ENCODE measurements around the gene HOXB4.
A peak's percentile ranks its signal among the peaks of the same experiment; 100 is the strongest.

Gene HOXB4

GRCh38 chr17:48601539-48602425 lies 23.6 kb upstream of the HOXB4 start:
- DNase-seq: no peak

DNA sequence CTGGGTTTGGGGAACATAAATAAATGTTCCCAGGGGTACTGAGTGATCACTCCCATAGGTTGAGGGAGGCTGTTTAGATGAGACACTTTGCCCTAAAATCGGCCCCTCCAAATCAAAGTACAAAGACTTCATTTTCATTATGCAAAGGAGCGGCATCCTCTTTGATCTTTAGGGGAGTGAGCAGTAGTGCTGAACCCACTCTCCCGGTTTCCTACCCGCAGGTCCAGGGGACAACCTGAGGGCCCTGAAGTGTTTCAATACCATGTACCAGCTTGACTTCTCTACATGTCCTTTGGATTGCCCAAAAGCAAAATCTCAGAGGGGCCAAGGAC lies 23.0 kb upstream of the HOXB4 start:
- DNase-seq: no peak

- DNase-seq: no peak
These were observed 22.3 kb upstream of the HOXB4 start for GRCh38 chr17:48600244-48601098.

GRCh38 chr17:48599354-48599753 lies 21.2 kb upstream of the HOXB4 start:
- no peak for DNase-seq

DNA sequence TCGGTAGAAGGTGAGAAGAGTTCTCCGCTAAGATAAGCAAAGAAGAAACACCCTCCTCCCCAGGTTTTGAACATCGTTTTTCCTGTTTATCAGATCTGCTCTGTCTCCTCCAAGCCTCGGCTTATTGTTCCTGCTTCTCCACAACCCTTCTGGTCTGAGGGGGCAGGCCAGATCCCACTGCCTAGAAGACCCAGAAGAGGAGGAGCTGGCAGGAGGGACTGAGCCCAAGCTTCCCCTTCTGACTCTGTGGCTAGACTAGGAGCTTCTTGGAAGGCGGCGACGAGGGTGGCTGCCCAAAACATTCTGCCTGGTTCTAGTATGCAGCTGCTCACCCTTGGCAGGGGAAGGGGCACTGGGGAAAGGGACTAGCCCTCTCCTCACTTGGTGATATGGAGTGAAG lies 20.6 kb upstream of the HOXB4 start:
- peak in 2 of 4 experiments; percentile 12 to 14 for DNase-seq

GRCh38 chr17:48597778-48598631 lies 19.9 kb upstream of the HOXB4 start:
- DNase-seq: peak; percentile 56 to 84 (median 72)

DNA sequence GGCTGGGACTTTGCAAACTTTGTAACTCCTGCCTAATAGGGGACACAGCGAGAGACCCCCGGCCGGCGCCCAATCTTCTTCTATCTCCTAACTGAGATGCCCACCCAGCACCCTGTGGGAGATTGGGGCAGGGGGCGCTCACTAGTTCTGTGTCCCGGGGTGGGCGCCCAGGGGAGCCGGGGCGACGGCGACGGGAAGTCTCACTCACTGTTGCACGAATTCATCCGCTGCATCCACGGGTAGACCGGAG lies 19.3 kb upstream of the HOXB4 start:
- no peak for DNase-seq

DNA sequence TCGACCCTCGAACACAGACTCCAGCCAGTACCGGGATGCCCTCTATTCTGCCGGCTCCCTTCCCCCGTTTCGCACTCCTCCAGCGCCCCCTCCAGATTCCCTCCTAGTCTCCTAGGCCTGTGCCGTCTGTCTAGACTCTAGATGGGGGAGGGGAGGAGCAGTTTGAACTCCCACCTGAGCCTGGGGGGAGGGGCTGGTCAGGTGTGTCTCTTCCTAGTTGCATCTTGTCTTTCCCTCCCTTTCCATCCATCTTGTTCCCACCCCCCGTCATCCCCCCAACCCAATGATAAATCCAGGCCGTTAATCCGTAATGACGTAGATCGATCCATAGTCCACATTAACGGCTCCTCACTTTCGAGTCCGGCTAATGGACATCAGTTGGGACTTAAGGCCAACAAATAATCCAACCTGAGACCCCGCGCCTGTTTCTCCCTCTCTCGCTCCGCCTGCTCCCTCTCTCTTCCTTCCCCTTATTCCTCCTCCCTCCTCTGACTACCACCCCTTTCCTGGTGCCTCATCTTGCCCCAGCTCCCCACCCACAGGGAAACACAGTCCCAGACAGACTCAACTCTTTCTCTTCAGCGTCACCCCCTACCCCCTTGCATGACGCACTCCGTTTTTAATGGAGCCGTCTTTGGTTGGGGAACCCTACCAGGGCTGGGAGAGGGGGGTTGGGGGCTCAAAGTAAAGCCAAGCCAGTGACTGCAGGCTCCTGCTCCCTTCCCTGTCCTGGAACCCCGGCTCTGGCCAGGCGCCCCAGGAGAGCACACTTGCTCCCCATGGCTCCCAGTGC lies 18.8 kb upstream of the HOXB4 start:
- DNase-seq: peak in 2 of 4 experiments; percentile 18 to 25

DNA sequence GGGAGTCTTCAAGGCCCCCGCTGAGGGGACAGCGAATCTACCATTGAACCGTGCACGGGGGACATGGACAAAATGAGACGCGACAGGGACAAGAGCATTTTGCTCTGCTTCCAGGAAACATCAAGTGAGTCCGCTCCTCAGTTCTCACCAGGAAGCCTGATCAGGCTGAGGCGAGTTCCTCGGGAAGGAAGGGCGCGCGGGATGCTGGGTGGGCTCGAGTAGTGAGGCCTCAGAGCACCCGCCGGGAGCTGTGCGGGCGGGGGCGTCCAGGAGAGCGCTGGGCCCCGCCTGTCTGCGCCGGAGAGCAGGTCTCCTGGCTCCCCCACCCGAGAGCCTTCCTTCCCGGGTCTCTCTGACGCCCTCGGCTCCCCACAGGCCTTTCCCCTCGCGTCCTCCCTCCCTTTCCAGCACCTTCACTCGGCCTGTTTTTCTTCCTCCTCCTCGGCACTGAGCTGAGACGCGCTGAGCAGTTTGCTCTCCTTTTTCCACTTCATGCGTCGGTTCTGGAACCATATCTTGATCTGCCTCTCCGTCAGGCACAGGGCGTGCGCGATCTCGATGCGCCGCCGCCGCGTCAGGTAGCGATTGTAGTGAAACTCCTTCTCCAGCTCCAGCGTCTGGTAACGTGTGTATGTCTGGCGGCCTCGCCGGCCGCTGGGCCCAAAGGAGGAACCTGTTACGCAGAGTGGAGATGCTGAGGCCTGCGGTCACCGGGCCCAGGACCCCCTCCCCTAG lies 18.0 kb upstream of the HOXB4 start:
- peak in 1 of 4 experiments; percentile 24 for DNase-seq

- DNase-seq: no peak
These were observed 17.3 kb upstream of the HOXB4 start for GRCh38 chr17:48595278-48595999.

DNA sequence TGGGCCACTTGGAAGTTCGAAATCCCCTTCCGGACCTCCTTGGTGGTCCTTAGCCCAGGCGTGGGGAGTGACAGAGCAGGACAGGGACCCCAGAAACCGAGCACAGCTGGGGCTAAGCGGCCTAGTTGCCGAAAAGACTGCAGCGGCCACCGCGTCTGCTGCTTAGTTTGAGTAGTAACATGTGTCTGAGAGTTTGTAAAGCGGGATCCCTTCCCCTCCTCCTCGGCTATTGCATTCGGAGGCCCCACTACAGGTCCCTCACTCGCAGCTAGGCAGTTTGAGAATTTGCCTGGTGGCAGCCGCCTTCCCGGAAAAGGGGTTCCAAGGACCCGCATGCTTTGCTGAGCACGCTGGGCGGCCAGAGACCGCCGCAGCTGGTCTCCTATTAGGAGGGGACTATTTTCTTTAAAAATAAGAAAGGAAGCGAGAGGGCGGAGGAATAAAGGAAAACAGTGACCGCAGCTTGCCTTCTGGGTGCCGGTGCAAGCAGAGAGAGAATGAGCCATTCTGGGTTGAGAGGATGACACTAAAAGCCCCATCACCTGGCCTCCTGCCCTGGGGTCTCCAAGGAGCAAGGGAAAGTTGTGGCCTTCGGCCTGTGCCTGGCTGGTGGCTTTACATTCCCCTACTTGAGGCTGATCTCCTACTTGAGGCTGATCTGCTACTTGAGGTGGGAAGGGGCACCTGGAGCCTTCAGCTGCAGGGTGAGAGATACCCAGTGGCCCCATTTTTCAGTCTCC lies 16.6 kb upstream of the HOXB4 start:
- no peak for DNase-seq

DNA sequence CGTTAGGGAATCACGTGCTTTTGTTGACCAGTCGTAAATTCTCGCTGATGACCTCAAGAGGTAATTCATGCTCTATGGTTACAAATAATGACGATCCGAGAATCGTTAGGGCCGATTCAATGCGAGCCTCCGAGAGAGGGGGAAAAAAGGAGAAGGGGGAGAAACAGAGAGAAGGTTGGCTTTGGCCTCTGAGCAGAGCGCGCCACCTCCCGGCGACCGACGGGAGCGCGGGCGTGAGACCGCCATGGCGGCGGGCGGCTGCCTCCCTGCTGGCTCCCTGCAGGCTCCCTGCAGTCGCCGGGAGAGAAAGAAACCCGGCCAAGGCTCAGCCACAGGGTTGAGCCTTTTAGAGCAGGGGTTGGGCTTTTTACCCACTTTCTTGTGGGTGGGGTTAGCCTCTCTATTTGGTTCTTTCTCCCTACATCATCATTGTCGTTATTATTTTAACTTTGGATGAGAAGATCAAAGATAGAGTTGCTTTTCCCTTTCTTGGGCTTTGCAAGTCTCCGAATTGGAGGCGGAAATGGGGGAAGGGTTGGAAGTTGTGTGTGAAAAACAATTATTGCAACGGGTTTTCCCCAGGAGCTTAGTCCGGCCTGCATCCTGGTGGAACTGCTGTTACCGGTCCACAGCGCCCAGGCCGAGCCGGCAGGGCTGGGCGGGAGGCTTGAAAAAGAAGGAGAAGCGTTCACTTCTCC lies 15.8 kb upstream of the HOXB4 start:
- peak; percentile 69 to 88 (median 84) for DNase-seq

DNA sequence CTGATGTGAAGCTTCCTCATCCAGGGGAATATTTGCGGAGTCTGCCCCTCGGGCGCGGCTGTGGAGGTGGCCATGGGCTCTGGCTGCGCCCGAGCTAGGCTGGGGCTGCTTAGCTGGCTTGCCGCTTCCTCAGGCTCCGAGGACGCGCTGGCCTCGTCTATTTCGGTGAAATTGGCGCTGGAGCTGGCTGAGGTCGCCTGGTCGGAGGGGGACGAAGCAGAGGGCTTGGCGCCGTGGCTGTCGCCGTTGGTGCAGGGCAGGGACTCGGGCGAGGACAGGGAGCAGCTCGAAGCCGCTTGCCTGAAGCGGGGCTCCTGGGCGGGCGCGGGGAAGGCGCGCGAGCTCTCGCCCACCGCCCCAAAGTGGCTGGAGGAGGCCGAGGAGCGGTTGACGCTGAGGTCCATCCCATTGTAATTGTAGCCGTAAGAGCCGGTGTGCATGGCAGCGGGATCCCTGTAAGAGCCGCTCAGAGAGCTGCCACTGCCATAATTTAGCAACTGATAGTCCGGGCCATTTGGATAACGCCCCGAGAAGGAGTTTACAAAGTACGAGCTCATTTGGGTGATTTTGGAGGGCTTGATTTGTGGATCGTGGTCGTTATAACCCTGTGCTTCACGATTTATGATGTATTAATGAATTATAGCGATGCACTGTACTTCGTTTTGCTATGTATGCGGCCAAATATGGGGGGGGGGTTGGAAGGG lies 15.1 kb upstream of the HOXB4 start, which contains the start of gene HOXB5:
TSS of gene HOXB5 (minus strand) at position 654 of the 704 bp plus-strand sequence. CDS start at position 557, 97 bp downstream.
- DNase-seq: peak in 3 of 4 experiments; percentile 17 to 50 (median 40)

- DNase-seq: peak in 1 of 4 experiments; percentile 17
These were observed 14.4 kb upstream of the HOXB4 start for GRCh38 chr17:48592577-48592976.

GRCh38 chr17:48592057-48592514 lies 13.9 kb upstream of the HOXB4 start:
- peak in 1 of 4 experiments; percentile 15 for DNase-seq

- DNase-seq: no peak
These were observed 13.3 kb upstream of the HOXB4 start for GRCh38 chr17:48591255-48592056.

DNA sequence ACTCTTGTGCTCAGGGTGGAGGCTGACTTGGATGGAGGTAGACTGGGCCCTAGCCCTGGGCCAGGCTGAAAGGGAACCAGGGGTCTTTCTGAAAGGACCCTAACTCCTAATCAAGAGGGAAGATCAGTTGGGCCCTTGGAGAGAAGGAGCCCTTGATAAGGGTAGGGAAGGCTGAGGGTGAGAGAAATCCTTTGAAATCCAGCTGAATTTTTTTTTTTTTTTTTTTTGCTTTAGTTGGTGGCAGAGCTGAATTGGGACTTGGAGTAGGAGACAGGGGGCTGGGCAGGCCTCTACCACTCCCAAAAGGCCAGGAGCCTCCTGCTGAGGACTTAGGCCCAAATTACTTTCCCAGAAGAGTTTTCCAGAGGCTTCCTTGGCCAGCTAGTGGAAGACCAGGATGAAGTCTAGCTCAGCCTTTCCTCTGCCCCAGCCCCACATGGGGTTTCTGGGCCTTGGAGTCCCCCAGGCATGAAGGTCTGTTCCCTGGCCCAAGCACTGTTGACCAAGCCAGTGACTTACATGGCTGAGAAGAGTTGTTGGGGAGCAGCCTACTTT lies 12.5 kb upstream of the HOXB4 start:
- no peak for DNase-seq

Data from suppressor macrophage (primary cell).